HG03575 (cell line): ENCODE results near the gene DNM1.

ENCODE experiments used
- ATAC-seq: cut with Tn5 transposase; IDR thresholded peaks from one replicate; pipeline ENCODE4 v1.9.1; 2021; ENCODE audit not compliant: unreplicated experiment, insufficient number of reproducible peaks, low FRiP score; ENCODE audit errors: extremely low read depth

The DNM1 gene

DNA sequence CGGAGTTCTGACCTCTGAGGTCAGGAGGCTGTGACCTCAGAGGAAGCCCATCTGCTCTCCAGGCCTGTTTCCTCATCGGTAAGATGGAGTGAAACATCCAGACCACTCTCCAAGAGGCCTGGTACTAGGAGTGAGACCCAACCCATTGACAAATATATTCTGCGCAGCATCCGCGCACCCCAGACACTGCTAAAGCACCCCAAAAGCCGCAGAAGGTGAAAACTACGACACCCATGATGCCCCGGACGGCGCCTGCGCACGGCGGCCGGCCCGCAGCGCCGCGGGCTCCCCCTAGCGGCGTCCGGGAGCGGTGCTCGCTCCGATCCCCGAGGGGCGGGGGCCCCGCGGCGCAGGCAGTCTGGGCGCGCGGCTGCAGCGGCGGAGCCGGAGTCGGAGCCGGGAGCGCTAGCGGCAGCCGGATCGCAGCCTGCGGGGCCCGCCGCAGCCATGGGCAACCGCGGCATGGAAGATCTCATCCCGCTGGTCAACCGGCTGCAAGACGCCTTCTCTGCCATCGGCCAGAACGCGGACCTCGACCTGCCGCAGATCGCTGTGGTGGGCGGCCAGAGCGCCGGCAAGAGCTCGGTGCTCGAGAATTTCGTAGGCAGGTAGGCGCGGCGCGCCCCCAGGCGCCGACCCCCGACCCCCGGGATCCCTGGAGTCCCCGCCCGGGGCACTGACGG is at the start of gene DNM1:
Gene DNM1, plus strand, starts transcription at position 356 of the 683 bp plus-strand sequence. Its CDS starts 92 bp downstream, at position 448.
- no peak for ATAC-seq

DNA sequence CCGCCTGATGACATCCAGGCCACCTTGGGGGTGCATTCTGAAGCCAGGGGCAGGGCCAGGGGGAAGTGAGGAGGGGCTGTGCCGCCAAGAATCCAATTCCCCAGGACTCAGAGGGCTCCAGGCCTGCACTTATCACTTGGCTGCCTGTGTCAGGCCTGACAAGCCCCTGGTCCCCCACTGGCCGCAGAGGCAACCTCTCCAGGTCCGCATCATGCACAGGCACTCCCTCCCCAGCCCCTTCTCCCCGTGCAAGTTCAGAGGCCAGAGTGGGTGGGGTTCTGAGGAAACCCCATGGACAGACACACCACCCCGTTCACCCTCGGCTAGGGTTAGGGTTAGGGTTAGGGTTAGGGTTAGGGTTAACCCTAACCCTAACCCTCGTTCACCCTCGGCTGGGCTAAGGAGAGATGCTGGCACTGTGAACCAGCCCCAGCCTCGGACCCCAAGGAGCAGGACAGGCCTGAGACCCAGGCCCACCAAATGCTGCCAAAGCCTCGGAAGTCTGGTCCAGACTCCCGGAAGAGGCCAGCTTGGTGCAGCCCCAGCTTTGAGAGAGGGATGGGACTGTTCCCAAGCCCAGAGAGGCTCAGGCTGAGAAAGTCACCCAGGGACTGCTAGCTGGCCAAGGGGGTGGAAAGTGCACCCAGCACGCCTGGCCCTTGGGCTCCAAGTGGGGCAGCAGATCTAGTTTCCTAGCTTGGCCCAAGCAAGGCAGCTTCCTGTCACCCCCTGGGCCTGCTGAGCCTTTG is 49.1 kb upstream of the DNM1 start:
- no peak for ATAC-seq

DNA sequence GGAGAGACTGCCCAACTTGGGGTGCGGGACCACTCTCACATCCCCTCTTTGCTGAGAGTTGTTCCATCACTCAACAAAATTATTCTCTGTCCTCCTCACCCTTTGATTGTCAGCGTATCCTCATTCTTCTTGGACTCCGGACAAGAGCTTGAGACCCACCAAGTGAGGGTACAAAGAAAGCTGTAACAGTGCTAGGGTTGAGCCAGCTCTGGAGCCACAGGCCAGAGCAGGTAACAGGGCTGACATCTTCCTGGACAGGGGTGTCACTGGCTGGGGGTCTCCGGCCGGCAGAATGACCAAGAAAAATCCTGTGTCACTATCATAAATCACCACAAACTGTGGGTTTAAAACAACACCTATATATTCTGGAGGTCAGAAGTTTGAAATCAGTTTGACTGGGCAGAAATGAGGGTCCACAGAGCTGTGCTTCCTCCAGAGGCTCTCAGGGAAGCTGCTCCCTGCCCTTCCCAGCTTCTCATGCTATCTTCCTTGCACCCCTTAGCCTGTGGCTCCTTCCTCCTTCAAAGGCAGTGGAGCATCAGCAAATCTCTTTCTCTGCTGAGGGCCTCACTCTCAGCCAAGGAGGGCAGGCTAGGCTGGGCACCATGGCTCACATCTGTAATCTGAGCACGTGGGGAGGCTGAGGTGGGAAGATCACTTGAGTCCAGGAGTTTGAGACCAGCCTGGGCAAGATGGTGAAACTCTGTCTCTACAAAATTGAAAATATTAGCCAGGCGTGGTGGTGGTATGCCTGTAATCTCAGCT is 47.3 kb upstream of the DNM1 start:
- no peak for ATAC-seq

DNA sequence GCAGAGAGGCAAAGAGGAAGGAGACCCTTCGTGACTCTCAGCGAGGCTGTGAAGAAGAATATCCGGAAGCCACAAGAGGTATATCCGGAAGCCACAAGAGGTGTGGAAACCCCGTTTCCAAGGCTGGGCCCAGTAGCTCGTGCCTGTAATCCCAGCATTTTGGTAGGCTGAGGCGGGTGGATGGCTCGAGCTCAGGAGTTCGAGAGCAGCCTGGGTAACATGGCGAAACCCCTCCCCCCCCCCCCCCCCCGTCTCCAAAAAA is 43.7 kb upstream of the DNM1 start:
- ATAC-seq, result no peak

DNA sequence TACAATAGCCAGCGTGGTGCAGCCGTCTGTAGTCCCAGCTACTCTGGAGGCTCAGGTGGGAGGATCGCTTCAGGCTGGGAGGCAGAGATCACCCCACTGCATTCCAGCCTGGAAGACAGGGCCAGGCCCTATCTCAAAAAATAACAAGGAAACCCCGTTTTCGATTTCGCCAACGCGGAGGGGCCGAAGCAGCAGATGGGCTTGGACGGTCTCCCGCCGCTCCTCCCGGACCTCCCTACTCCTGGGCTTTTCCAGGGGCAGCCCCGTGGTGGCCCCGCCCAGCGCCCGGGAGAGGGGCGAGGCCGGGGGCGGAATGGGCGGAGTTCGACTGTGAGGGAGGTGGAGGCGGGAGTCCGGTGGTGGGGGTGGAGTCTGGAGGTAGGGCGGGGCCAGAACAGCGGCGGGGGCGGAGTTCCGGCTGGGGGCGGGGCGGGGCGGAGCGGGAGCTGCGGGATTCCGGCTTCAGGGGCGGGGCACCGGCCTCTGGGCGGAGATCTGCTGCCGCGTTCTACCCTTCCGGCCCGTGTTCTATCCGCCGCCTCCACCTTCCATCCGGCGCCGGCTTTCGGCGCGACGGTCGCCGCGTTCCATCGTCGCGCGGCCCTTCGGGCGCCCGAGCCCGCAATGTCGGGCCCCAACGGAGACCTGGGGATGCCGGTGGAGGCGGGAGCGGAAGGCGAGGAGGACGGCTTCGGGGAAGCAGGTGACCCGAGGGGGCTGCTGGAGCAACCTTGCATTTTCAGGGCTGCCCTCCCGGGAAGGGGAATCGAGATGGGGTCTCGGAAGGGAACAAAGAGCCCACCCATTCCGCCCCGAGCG is 43.2 kb upstream of the DNM1 start, which contains the start of gene BBLN:
Gene BBLN, plus strand, starts transcription at position 482 of the 819 bp plus-strand sequence. Its CDS starts 143 bp downstream, at position 625.
- no peak for ATAC-seq

DNA sequence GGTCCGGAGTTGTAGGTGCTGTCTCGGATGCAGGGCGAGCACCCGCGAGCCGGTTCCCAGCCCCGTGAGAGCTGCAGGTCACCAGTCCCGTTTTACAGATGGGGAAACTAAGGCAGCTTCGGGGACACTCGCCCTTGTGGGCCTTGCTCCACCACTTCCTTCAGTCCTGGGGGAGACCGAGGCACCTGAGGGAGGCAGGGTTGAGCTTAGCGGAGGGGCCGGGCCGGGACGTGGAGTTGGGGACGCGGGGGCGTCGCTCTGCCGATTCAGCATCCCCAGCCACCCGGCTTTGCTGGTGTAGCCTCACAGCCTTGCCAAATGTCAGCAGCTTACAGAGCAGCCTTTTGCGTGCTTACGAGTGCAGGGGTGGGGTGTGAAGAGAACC is 42.6 kb upstream of the DNM1 start:
- ATAC-seq, result no peak

DNA sequence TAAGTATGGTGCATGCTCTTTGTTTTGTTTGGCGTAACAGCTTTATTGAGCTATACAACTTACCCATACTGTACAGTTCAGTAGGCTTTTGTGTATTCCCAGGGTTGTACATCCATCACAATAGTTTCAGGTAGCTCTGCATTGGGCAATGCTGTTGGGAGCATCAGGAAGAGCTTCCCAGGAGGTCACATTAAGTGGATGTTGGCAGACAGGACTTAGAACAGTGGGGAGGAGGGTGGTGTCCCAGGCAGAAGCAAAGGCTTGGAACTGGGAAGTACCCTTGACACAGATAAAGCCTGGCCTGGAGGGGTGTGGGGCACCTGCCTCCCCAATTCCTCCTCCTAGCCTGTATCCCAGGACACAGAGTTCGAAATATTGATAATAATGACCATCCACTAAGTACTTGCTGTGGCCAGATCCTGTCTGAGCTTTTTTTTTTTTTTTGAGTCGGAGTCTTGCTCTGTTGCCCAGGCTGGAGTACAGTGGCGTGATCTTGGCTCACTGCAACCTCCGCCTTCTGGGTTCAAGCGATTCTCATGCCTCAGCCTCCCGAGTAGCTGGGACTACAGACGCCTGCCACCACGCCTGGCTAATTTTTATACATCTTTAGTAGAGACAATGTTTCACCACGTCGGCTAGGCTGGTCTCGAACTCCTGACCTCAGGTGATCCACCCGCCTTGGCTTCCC is 41.8 kb upstream of the DNM1 start:
- no peak for ATAC-seq

DNA sequence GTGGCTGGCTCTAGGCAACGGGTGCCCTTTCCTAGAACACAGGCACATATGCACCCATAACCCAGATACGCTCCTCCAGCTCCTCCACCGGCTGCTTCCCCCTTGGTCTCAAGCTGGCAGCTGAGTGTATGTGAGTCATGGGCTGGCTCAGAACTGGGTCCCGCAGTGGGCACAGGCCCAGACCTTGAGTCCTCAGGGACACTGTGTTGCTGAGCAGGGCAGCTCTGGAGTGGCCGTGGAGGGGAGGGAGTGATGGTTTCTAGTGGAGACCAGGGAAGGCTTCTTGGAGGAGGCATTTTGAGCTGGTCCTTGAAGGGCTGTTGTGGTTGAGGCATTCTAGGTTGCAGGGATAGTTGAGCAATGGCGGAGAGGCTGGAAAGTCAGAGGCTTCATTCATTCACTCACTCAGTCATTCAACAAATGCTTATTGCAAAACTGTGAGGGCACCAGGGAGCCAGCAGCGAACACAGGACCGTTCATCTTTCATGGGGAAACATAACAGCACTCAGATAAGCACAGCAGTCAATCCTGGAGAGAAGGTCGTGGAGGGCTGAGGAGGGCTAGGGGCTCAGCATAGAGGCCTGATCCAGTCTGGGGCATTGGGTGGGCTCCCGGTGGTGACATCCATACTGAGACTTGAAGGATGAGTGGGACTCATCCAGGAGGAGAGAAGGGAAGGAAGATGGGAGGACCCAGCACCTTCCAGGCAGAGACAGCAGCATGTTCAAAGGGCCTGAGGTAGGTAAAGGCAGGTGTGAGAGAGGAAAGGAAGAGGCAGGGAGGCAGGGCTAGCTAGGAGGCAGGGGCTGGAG is 40.8 kb upstream of the DNM1 start:
- no peak for ATAC-seq

DNA sequence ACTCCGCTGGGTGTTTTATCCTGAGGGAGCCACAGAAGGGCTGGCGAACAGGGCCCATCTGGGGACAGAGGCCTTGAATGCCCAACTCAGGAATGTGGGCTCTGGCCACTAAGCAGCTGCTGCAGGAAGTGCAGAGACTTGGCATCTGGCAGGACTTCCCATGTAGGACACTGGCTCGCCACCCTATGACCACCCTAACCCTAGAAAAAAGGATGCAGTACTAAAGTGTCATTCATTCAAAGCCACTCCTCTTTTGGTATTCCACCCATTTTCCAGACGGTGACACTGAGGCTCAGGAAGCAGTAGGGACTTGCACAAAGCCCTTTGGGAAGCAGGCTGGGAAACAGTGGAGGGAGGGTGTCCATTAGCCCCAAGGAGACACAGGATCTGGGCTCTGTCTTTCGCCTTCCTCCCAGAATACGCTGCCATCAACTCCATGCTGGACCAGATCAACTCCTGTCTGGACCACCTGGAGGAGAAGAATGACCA is 40.1 kb upstream of the DNM1 start:
- ATAC-seq, result no peak

DNA sequence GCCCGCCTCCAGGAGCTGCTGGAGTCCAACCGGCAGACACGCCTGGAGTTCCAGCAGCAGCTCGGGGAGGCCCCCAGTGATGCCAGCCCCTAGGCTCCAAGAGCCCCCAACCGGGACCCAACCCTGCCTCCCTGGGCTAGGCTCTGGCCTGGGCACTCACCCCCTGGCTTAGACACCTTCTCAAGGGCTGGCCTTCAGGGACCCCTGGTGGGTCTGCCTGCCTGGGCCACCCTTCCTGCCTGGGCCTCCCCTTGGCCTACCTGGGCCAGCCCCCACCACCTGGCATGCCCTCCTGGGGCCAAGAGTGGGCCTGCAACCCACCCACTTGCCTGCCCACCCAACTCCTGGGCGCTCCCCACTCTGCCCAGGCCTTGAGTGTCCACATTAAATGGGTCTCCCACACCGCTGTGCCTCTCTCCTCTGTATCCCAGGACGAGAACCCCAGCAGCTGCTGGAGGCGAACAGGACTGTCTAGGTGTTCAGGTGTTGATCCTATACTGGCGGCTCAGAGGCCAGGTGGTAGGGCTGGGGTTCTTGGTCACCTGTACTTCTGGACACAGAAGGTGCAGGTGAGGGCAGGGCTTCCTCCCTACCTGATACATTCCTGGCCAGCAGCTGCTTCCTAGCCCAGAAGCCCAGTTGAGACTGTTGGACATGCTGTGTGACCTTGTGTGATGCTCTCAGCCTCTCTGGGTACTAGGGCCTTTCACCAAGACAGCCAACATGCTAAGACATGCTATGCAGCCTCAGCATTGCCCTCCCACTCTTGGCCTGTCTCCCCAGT is 39.5 kb upstream of the DNM1 start:
- no peak for ATAC-seq

DNA sequence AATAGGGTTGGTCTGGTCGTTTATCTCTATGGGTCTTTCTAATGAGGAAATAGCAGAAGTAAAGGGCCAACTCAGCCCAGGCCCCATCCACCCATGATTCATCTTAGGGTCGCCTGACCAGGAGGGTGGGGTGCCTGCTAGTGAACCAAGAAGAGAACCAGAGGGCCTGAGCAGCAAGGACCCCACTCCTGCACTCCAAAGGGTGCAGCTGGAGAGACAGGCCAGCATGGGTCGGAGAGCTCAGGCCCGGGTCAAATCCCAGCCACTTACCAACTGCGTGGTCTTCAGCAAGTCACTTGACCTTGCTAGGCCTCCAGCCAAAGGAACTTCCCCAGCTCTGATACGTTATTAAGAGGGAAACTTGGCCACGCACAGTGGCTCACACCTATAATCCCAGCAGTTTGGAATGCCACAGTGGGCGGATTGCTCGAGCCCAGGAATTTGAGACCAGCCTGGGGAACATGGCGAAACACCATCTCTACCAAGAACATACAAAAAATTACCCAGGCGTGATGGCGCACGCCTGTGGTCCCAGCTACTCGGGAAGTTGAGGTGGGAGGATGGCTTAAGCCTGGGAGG is 38.8 kb upstream of the DNM1 start:
- no peak for ATAC-seq

DNA sequence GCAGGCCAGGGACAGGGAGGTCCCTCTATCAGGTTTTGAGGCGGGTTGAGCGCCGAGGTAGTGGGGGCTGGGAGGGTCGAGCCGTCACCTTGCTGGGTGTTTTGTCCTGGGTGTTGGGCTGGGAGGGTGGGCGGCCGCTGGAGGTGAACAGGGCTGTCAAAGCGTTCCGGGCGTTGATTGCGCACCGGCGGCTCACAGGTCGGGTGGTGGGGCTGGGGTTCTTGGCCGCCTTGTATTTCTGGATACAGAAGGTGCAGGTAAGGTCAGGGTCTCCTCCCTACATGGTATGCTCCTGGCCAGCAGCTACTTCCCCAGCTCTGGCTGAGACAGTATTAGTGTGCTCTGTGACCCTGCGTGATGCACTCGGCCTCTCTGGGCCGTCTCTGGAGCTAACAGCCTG is 37.0 kb upstream of the DNM1 start:
- ATAC-seq, result no peak

DNA sequence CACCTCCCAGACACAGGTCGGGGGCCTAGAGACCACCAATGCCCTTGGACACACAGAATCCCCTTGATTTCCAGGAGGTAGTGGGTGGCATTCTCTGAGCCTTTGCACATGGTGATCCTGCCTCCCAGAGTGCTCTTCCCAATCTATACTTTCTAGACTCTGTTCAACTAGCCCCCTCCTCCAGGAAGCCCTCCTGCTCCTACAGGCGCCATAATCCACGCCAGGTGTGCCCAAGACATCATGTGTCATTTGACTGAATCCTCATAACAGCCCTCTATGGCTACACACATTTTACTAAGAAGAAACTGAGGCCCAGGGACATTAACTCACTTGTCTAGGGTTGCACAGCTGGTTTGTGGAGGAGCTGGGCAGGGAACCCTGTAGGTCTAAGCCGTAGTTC is 36.0 kb upstream of the DNM1 start:
- ATAC-seq, result no peak

DNA sequence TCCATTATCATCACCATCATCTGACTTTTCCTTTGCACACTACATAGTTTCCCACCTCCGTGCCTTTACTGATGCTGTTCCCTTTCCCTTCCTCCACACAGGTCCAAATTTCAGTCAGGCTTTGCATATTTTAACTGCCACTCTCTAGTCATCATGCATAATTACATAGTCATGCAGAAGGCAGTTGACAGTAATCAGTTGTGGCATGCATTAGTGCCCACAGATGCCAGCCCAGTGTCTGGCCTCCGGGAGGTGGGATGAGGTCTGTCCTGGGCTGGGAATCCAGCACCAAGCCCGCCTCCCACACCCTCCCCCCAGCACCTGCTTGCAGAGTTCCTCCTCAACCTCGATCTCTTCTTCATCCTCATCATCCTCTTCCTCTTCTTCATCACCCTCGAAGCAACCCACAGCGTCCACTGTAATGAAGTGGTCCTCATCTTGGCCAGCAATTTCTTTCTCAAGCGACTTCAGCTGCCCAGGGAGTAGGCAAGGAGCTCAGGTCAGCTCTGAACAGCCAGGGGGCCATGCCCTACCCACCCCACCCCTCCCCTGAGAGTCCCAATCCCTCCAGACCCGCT is 34.4 kb upstream of the DNM1 start:
- no peak for ATAC-seq

DNA sequence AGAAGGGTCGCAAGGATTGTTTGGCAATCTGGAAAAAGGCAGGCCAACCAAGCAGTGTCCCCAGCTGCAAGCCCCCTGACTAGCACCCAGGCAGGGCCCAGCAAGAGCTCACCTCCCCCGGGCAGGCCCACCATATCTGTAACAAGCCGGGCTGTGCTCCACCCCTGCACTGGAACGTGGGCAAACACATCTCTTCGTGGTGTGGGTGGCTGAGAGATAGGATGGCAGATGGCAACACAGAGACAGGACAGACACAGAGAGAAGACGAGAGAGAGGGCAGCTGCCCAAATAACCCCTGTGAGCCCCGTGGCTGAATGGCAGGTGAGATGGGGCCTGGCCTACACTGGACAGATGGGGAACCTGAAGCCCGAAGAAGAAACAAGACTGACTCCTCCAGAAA is 33.7 kb upstream of the DNM1 start:
- no peak for ATAC-seq

DNA sequence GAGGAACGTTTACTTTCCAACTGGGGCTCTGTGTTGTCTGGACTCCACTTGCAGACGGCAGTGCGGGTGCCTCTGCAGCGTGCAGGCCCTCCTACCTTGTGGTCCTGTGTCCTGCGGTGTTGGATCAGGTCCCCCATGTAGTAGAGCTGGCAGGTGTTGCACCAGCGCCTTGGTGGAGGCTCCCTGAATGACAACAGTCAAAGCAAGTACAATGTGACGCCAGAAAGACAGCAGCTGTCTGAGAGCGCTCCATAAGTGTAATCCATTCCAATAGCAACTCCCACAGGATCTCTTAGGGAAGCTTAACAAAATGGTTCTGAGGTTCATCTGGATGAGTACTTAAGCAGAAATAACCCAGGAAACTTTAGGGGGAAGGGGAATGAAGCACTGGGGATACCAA is 33.3 kb upstream of the DNM1 start:
- no peak for ATAC-seq

DNA sequence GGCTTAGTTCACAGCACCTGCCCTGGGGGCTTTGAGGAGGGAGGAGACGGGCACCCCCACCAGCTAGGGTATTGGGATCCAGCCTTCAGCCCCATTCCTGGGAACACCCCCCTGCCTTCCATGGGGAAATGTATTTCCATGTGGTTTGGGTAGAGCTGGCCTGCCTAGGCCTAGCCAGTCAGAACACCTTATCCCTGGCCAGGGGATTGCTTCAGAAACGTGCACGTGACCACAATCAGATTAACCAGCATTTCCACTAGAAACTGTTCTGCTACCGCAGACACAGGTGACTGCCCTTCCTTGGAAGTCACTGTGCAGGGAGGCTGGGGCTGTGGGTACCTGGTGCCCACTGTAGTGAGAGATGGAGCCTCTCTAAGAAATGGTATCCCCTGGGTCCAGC is 29.1 kb upstream of the DNM1 start:
- no peak for ATAC-seq
